Epithelial cell of alveolus of lung (primary cell): Measurements from ENCODE around the gene DPPA3. TPM values are rescaled to one million over a fixed set of nuclear protein-coding genes. Genes with fewer than 3 reads are reported as not detected.

Experiments used
- total RNA-seq: library from RNA; depleted of rRNA; stranded (reverse); fragments of >200 nt; gene quantifications from 2 replicates; pipeline ENCODE4 v1.2.1, GENCODE V29; 2015

DPPA3 gene
- total RNA-seq = not detected in 2 replicates

GRCh38 chr12:7711133-7711532 is at the start of gene DPPA3:
DPPA3 (plus strand) TSS chr12:7711433; CDS start chr12:7711571, 138 bp downstream.

GRCh38 chr12:7695566-7696197 is 15.6 kb upstream of the DPPA3 start, which contains the start of gene GDF3:
GDF3 (minus strand) TSS chr12:7695775; CDS start chr12:7695728, 47 bp downstream.

GRCh38 chr12:7747246-7747645 is 36.0 kb downstream of the DPPA3 start, which contains the start of gene CLEC4C:
CLEC4C (minus strand) TSS chr12:7747375; CDS start chr12:7747348, 27 bp downstream.

Other genes starting within 250 kb of the DPPA3 start
- gene CD163, start 207.7 kb upstream of the DPPA3 start, total RNA-seq = not detected in 2 replicates
- not detected in 2 replicates for gene APOBEC1, start 45.5 kb upstream of the DPPA3 start, total RNA-seq
- gene GDF3, start 15.7 kb upstream of the DPPA3 start, total RNA-seq = not detected in 2 replicates
- not detected in 2 replicates for gene CLEC4C, start 35.9 kb downstream of the DPPA3 start, total RNA-seq
- not detected in 2 replicates for gene NANOGNB, start 53.8 kb downstream of the DPPA3 start, total RNA-seq
- not detected in 2 replicates for gene NANOG, start 78.0 kb downstream of the DPPA3 start, total RNA-seq
- 0.26 TPM in 1 of 2 replicates, not detected in the other for gene SLC2A14, start 161.5 kb downstream of the DPPA3 start, total RNA-seq
- 46.7 and 123 TPM in 2 replicates for gene SLC2A3, start 224.8 kb downstream of the DPPA3 start, total RNA-seq